Esophagus mucosa (tissue), 1 donor: ENCODE results near the gene ACER3. TPM values are rescaled to one million over a fixed set of nuclear protein-coding genes. Genes with fewer than 3 reads are reported as not detected.
A peak's percentile ranks its signal among the peaks of the same experiment; 100 is the strongest.
"Not testable (repeated sequence)": the region's sequence is repeated elsewhere in the genome, so short reads cannot be mapped to it uniquely, and the experiment has no call there.

Experiments used
- ATAC-seq: fragments of 200-7000 bp; cut with Tn5 transposase; one replicate; pipeline ENCODE4 v1.9.1; 2020
- total RNA-seq: library from RNA; stranded (reverse); gene quantifications from one replicate; pipeline ENCODE4 v1.2.4, GENCODE V29; 2023
- donor health status: DM: yes; HTN: yes; CAD: no.

ACER3 gene
- total RNA-seq, 1 donor from 2014 or later, result 26.0 TPM

GRCh38 chr11:76836613-76837291 lies 24.0 kb upstream of the ACER3 start:
- ATAC-seq, result peak; percentile 6

DNA sequence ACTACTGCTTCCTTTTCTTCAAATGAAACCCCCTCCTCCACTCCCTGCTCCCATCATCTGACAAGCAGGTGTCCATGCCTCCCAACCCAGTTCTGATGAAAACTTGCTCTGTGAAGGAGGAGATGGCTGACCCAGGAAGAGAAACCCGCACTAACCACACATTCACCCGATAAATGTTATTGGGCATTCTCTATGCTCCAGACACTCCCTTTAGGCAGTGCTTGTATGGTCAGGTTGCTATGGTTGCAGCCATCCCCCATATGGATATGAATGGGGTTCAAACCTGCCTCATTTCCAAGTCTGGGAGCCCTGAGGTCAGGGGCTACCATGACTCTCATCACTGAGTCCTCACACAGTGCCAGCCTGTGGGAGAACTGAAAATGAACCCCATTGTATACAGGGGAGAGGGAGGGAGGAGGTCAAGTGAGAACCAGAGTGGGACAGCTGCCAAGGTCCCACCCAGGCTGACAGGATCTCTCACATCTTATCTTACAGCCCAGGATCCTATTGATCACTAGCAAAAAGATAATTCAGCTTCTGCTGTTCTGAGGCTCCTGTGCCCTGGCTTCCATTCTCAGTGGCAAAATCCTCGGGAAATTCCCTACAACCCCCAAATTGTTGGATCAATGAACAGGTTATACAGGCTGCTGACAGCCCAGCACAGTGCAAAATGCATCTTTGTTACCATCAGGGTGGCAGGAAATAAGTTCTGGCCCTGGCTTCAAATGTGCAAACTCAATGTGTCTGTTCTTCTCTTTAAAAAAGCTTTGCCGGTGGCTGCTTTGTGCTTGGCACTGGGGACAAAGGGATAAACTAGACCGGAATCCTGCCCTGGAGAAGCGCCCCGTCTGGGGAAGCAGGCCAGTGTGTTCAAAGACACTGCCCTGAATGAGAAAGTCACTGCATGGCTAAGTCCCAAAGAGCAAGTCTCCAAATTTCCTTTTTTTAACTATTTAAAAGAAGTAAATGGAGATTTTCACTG lies 22.7 kb upstream of the ACER3 start:
- ATAC-seq, result no peak

DNA sequence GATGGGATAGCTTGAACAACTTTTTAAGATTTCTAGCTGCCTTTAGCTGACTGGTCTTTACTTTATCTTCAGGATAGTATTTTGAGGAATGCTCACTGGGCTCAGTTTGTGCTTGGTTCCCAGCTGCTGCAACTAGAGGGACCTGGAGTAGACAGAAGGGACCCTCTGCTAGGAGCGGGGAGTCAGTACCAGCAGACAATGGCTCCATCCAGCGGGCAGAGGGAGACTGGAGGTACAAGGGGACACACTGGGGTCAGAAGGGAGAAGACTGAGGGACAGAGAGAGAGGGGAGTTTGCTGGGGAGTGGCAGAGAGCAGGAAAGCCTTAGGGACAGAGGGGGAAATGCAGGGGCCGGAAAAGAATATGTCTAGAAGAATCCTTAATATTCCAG lies 22.0 kb upstream of the ACER3 start:
- no peak for ATAC-seq

DNA sequence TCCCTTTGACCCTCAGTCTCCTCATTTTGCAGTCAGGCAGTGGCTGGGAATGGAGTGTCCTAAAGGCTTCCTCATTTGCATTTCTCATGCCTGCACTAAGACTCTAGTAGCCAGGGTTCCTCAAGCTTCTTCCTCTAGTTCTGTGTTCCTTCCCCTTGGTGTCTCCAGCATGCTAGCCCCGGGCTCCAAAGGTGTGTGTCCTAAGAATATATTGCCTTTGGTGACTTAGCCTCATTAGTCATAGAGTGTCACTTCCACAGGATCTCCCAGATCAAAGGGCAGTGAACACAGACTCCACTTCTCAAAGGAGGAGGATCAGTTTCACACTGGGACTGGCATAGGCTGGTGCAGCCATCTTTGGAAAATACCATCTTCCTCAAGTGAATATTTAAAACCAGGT lies 21.4 kb upstream of the ACER3 start:
- ATAC-seq, result peak; percentile 49

GRCh38 chr11:76841923-76842452 lies 18.7 kb upstream of the ACER3 start:
- ATAC-seq, result no peak

DNA sequence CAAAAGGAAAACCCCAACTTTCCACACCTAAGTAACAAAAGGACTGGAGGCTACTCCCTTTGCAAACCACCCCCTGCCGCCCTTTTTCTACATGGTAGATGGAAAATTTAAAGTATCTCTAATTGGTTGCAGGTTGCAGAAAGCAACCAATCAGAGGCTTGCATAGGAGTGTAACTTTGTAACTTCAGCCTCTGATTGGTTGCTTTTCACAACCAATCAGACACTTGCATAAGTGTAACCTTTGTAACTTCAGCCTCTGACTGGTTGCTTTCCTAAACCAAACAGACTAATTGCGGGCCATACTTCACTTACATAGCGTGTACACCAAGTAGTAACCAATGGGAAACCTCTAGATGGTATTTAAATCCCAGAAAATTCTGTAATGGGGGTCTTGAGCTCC lies 16.8 kb upstream of the ACER3 start:
- ATAC-seq, result no peak

GRCh38 chr11:76844511-76844910 lies 16.2 kb upstream of the ACER3 start:
- ATAC-seq, result no peak

DNA sequence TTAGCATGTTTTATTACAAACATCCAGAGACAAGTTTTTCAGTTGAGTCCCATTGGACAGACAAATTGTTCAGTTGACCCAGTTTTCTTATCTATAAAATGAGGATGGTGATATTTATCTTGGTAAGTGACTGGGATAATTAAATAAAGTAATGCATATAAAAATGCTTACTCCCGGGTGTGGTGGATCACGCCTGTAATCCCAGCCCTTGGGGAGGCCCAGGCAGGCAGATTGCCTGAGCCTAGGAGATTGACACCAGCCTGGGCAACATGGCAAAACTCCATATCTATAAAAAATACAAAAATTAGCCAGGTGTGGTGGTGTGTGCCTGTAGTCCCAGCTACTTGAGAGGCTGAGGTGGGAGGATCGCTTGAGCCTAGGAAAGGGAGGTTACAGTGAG lies 15.6 kb upstream of the ACER3 start:
- no peak for ATAC-seq

GRCh38 chr11:76846441-76846840 lies 14.3 kb upstream of the ACER3 start:
- no peak for ATAC-seq

DNA sequence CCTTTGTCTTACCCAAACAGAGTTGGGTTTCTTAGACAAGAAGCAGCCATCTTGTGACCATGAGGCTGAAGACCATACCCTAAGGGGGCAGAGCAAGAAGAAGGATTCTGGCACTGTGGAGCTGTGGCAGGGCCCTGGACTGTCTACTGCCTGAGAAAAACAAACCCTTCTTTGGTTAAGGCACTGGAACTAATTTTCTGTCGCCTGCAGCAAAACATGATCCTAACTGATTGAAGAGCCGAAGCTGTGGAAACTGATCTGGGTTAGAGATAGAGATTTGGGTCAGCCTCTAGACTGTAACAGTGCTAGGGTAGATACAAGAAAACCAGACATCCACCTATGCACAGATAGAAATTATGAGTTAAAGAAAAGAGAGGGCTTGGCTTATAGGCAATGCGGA lies 11.3 kb upstream of the ACER3 start:
- ATAC-seq, result no peak

DNA sequence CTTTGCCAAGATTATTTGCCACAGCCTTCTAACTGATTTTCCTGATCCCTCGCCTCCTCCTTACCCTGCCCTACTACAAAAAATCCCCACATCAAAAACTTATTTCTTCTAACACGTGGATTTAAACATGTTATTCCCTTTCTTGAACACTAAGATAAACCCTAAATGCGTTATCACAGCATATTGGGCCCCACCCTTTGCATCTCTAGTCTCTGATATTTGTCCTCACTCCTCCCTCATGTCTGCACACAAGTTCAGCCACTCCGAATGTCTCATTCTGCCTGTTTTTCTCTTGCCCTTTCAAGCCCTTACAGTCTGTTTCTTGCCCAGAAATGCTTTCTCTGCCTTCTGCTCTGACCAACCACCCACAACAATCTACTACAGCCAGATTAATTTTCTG lies 10.6 kb upstream of the ACER3 start:
- ATAC-seq, result no peak

- ATAC-seq, result peak; percentile 38
Measured at GRCh38 chr11:76850815-76851214, 9.9 kb upstream of the ACER3 start.

GRCh38 chr11:76854709-76855108 lies 6.0 kb upstream of the ACER3 start:
- no peak for ATAC-seq

- ATAC-seq, result not testable (repeated sequence)
Measured at GRCh38 chr11:76855670-76856069, 5.0 kb upstream of the ACER3 start.

- no peak for ATAC-seq
Measured at GRCh38 chr11:76856106-76856505, 4.6 kb upstream of the ACER3 start.

DNA sequence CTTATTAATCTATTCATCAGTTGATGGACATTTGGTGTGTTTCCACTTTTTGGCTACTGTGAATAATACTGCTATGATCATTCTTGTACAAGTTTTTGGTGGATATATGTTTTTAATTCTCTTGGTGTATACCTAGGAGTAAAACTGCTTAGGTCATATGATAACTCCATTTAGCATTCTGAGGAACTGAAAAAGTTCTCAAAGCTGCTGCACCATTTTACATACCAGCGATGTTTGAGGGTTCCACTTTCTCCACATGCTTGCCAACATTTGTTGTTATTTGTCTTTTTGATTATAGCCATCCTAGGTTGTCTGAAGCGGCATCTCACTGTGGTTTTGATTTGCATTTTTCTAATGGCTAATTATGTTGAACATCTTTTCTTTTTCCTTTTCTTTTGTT lies 4.1 kb upstream of the ACER3 start:
- ATAC-seq, result no peak

GRCh38 chr11:76857781-76858410 lies 2.8 kb upstream of the ACER3 start:
- no peak for ATAC-seq

DNA sequence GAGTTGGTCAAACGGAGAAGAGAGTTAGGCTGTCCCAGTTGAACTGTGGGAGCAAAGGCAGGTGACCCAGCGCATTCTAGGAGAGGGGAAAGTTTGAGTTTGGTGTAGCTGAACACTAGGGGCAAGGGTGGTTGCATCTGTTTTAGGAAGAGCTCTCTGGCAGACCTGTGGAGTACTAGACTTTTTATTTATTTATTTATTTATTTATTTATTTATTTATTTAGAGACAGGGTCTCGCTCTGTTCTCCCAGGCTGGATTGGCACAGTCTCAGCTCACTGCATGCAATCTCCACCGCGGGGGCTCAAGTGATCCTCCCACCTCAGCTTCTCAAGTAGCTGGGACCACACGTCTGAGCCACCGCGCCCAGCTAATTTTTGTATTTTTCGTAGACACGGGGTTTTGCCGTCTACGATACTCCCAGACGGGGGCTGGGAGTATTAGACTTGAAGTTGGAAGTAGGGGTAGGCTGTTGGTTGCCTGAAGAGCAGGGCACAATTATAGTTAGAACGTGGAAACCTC lies 950 bp upstream of the ACER3 start:
- no peak for ATAC-seq

GRCh38 chr11:76861490-76861953 lies 804 bp downstream of the ACER3 start:
- peak; percentile 11 for ATAC-seq

GRCh38 chr11:76862794-76863193 lies 2.1 kb downstream of the ACER3 start:
- not testable (repeated sequence) for ATAC-seq

- ATAC-seq, result no peak
Measured at GRCh38 chr11:76863196-76863777, 2.6 kb downstream of the ACER3 start.
